ENCODE data around the gene ZC3H12D. TPM values are rescaled to one million over a fixed set of nuclear protein-coding genes. Genes with fewer than 3 reads are reported as not detected.

The ZC3H12D gene
- total and polyA plus RNA-seq, 2 donors (not counting 3 experiments of a cell fraction or from before 2014, with no cell fraction given), result 0.06 TPM; not detected in 1

DNA sequence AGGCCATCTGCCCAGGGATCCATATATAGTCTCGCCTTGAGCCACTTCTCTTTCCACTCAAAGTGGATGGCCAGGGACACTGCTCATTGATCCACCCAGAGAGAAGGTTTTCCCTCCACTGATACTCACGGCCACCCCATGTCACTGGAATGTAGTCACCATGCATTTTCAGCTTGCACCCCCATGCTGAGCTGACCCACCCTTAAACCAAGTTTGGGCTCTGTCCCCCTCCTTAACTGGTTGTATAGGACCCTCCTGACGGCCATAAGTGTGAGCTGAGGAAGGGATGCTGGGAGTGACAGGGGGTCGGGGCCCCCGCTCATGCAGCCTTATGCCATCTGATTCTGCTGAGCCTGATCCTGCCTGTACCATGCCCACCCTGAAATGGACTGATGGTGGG, 59.1 kb downstream of the ZC3H12D start:
- dilution Hi-C loops (cut with MboI; ENCODE audit: extremely low pct_ligation_motif_present, low sequenced_read_pairs), result no loop called here
- intact Hi-C loops (cut with micrococcal nuclease), result no loop called here
- no peaks in the 10 kb centered on the region for H4K20me1 ChIP-seq (replicated peaks; ENCODE audit: control insufficient read depth, extremely low read depth, insufficient read depth, low read length)
- H3K4me2 ChIP-seq (ENCODE audit: insufficient read depth, low read length), result no peak overlapping the region
- no peaks in the 10 kb centered on the region for H3K79me2 ChIP-seq (ENCODE audit: control insufficient read depth, insufficient read depth, low read length)
- ChIA-PET POLR2A (interaction anchor here (0.6 kb wide), 1 partner anchor 9 kb away, joined by 3 read pairs; no protein-coding TSS in a partner anchor), CTCF (interaction anchor here (1.0 to 1.1 kb wide), 3 partner anchors 341 to 397 kb away, joined by 3 to 6 read pairs (median 5); no protein-coding TSS in a partner anchor)
- DNase-seq (ENCODE audit: low read depth, low spot score) (no peak), FAIRE-seq (no peak)
- H3K27ac ChIP-seq (ENCODE audit: insufficient read depth, low read depth, low read length), result no peak overlapping the region
- no peak overlapping the region for H2AFZ ChIP-seq (ENCODE audit: low read depth, low read length)
- H3K4me1 ChIP-seq (ENCODE audit: control insufficient read depth, extremely low read depth, insufficient read depth, low read length), result no peaks in the 10 kb centered on the region
- H3K9me1 ChIP-seq (replicated peaks; ENCODE audit: control insufficient read depth, extremely low read depth, insufficient read depth, low read length), result no peaks in the 10 kb centered on the region
- H3K27me3 ChIP-seq (ENCODE audit: control insufficient read depth in 2 of 2, insufficient read depth in 2 of 2, low read length in 2 of 2), result peaks cover 2 to 13% of the 10 kb centered on the region in 2 experiments
- TF ChIP-seq FOS (IDR thresholded peaks at IDR 0.05; ENCODE audit: borderline replicate concordance, insufficient read depth, low read length) (no peak), MYC (IDR thresholded peaks at IDR 0.05; ENCODE audit: low read depth, low read length) (no peak), POLR2AphosphoS5 (IDR thresholded peaks at IDR 0.05; ENCODE audit: insufficient read depth, low read depth, low read length) (no peak), GATA2 (IDR thresholded peaks at IDR 0.05; ENCODE audit: insufficient read depth, insufficient read length, low read depth, low read length) (no peak), MAX (IDR thresholded peaks at IDR 0.05; ENCODE audit: insufficient read depth, insufficient read length) (no peak), CTCF (IDR thresholded peaks at IDR 0.05; ENCODE audit: extremely low read depth in 1 of 2, insufficient read depth in 1 of 2, low read depth in 1 of 2, low read length in 2 of 2) (no peak), EZH2 (IDR thresholded peaks at IDR 0.05; ENCODE audit: borderline replicate concordance, low read depth, low read length, severe bottlenecking) (no peak), POLR2A (IDR thresholded peaks at IDR 0.05; ENCODE audit: low read depth, low read length) (no peak), JUN (IDR thresholded peaks at IDR 0.05; ENCODE audit: borderline replicate concordance, insufficient read depth, insufficient read length, low read depth) (no peak)
- H3K36me3 ChIP-seq (ENCODE audit: control insufficient read depth in 2 of 2, extremely low read depth in 1 of 2, insufficient read depth in 2 of 2, low read length in 2 of 2), result no peaks in the 10 kb centered on the region
- H3K9me3 ChIP-seq (replicated peaks; ENCODE audit: control insufficient read depth, insufficient read depth, low read length), result no peaks in the 10 kb centered on the region
- H3K9ac ChIP-seq (replicated peaks; ENCODE audit: extremely low read depth, insufficient read depth, low read length), result no peak overlapping the region
- H3K4me3 ChIP-seq (replicated peaks in 1 of 3; ENCODE audit: insufficient read depth in 1 of 3, low read depth in 1 of 3, low read length in 3 of 3), result no peak overlapping the region
- no TSS peak for BruUV-seq (replicated peaks)

All from endothelial cell of umbilical vein (primary cell).